Erythroblast (primary cell): ENCODE results near the gene SPPL2B.

Source experiments
- DNase-seq, 2 experiments: peaks; one replicate each; lab custom pipeline; 2025; lab: John Stamatoyannopoulos, UW
- GATA1 ChIP-seq: IDR thresholded peaks from 2 replicates; pipeline ENCODE4 v1.6.1; 2011; ENCODE audit warnings: low read depth, mild to moderate bottlenecking, control low read depth, low read length, moderate library complexity
- POLR2A ChIP-seq: IDR thresholded peaks from 2 replicates; pipeline ENCODE4 v1.6.1; 2011; ENCODE audit warnings: mild to moderate bottlenecking, low read length

The SPPL2B gene

DNA sequence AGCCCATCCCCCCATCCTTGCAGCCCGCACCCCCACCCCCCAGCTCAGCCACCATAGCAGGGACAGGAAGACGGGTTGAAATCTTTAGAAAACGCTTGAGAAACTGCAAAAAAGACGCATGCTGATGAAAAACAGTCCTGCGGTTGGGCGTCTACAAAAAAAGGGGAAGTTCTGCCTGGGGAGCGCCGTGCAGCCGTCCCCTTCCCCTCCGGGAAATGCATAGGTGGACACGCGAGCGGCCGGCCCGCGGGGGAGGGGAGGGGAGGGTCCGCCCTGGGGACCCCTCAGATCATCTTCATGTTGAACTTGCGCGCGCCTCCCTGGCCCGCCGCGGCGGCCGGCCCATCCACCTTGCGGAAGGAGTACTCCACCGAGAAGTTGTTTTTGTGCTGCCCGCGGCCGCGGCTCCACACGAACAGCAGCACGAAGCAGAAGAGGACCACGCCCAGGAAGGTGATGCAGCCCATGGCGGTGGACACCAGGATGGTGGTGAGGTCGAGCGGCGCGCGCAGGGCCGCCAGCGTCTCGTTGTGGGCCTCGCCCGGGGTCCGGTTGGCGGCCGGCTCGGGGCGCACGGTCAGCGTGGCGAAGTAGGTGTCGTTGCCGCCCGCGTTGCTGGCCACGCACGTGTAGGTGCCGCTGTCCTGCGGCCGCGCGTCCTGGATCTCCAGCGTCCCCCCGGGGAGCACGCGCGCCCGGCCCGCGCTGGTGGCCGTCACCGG, 38.6 kb upstream of the SPPL2B start:
- TF ChIP-seq GATA1 (no peak), POLR2A (no peak)
- no peak for DNase-seq

DNA sequence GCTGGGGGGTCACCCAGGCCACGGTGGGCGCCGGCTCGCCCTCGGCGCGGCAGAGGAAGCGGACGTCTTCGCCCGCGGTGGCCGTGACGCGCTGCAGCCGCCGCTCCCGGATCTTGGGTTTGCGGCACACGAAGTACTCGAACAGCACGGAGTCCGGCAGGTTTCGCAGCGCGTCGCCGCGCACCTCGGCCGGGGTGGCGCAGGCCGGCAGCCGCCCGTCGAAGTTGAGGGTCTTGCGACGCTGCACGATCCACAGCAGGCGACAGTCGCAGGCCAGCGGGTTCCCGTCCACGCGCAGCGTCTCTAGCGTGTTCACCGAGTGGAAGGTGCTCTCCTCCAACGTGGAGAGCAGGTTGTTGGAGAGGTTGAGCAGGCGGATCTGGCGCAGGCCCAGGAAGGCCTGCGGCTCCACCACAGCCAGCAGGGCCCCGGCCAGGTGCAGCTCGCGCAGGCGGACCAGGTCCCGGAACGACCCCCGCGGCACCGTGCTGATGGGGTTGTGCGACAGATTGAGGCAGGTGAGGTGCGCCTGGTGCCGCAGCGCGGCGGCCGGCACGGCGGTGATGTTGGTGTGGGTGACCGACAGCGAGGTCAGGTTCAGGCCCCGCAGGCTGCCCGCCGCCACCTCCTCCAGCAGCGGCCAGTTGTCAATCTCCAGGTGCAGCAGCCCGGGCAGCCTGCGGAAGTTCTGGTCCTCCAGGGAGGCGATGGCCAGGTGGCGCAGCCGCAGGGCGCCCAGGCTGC, 37.9 kb upstream of the SPPL2B start:
- DNase-seq: no peak
- no peak for TF ChIP-seq GATA1
- TF ChIP-seq POLR2A: no peak

DNA sequence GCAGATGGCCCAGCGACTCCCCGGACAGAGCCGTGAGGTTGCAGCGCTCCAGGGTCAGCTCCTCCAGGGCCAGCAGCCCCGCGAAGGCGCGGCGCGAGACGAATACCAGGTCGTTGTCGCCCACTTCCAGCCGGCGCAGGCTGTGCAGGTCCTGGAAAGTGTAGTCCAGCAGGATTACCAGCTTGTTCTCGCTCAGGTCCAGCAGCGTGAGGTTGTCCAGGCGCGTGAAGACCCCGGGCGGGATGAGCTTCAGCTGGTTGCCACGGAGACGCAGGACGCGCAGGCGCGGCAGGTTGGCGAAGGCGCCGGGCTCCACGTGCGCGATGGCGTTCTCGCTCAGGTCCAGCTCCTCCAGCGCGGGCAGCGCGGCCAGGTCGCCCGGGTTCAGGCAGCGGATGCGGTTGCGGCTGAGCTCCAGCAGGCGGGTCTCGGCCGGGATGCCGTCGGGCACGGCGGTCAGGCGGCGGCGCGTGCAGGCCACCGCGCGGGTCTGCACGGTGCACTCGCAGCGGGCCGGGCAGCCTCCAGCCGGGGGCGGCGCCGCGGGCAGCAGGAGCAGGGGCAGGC, 37.2 kb upstream of the SPPL2B start:
- no peak for DNase-seq
- TF ChIP-seq GATA1: no peak
- TF ChIP-seq POLR2A: no peak

DNA sequence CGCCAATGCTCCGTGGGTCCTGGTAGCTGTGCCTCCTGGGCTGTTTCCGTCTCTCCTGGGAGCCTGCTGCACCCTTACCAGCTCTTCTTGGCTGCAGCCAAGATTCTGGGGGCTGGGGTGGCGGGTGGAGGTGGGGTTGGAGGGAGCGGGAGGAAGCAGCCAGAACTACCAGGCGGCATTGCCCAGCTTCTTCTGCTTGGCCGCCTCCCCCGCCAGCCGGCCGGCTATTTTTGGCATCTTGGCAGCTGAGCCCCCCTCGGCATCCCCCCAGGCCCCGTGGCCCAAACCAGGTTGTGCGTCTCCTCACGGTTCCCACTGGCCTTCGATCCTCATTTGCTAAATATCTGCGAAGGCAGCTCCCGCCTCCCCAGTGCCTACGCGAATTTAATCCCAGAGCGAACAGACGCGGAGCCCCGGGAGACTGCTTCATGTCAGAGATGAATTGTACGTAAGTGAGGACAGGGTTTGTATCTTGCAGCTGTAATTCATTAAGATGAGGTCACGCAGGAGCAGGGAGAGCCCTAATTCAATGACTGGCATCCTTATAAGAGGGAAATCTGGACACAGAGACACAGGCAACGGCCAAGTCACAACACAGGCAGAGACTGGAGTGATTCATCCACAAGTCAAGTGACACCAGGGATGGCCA, 33.7 kb upstream of the SPPL2B start:
- no peak for DNase-seq
- TF ChIP-seq GATA1 (no peak), POLR2A (no peak)

DNA sequence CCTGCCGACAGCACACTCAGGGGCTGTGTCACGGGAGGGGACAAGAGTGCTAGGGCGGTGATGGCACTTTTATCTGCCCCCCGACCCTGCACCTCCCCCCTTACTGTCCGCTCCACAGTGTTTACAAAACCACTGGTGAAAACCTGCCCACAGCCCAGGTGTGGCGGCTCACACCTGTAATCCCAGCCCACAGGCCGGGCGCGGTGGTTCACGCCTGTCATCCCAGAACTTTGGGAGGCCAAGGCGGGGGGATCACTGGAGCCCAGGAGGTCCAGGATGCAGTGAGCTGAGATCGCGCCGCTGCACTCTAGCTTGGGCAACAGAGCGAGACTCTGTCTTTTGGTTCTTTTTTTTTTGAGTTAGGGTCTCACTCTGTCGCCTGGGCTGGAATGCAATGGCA, 32.3 kb upstream of the SPPL2B start:
- DNase-seq: no peak
- TF ChIP-seq GATA1: no peak
- TF ChIP-seq POLR2A: no peak

DNA sequence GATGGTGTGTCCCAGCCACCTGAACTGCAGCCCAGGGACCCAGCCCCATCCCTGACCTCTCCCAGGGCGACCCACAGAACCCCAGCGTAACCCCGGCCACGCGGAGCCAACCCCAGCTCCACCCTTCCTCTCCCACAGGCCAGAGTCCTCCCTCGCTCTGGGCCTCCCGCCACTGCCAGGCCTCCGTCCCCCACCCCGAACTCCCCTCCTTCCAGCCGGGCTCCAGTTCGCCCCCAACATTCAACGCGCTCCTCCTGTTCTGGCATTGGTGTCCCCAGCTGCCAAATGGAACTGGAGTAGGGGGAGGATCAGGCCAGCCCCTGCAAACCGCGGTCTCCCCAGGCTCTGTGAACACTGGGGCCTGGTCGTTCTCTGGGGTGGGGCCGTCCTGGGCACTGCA, 28.0 kb upstream of the SPPL2B start:
- TF ChIP-seq POLR2A: no peak
- no peak for TF ChIP-seq GATA1
- DNase-seq: no peak

DNA sequence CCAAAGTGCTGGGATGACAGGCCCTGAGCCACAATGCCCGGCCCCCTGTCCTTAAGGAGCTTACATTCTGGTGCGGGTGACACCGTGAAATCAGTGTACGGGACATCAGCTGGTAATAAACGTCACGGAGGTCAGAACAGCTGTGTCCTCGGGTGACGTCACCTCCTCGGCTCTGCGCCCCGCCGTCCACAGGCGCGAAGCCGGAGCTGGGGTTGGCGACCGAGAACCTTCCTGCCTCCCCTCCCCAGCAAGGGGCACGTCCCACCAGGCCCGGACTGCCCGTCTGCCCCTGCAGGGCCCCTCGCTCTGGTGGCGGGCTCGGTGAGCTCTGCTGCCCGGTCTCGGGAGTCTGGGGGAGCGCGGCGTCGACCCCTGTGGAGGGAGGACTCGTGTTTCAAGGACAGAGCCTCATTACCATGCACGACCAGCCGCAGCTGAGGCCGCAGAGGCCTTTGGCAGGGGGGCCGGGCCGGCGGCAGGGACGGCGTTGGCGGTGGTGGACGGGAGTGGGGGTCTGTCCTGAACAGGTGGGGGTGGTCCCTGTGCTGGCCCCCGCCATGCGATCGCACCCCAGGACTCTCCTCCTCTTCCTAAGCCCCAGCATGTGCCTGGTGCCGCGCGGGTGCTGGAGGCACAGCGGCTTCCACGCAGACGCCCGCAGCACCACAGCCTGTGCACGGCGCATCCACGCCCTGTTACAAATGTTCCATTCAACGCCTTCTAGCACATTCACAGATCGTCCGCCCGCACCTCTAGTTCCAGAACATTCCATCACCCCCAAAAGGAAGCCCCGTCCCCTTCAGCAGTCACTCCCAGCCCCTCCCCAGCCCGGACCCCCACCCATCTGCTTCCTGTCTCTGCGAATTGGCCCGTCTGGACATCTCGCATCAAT, 25.9 kb upstream of the SPPL2B start:
- peak in 1 of 2 experiments; percentile 31 for DNase-seq
- TF ChIP-seq POLR2A: no peak
- TF ChIP-seq GATA1: no peak

DNA sequence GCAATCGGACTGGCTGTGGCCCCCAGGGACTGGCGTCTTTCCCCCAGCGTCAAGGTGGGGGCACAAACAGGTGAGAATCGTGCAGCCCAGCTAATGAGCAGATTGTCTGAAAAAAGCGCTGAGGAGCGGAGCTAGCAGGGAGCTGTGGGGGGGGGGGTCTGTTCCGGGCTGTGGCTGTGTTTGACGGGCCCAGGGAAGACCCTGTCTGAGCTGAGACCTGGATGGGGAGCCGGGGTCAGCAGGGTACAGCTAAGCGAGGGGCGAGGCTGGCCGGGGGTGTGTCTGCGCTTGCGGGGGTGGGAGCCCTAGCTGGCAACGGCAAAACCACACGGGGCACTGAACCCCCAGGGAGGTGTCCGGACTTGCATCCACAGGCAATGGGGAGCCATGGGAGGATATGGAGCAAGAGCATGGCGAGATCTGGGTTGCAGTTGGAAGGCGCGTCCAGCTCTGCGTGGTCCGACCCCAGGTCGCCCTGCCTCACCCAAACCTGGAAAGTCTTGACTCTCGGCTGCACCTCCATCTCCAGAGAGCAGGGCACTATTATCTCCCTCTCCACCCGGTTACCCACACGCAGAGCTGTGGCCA, 25.2 kb upstream of the SPPL2B start:
- TF ChIP-seq POLR2A (no peak), GATA1 (no peak)
- DNase-seq: no peak

DNA sequence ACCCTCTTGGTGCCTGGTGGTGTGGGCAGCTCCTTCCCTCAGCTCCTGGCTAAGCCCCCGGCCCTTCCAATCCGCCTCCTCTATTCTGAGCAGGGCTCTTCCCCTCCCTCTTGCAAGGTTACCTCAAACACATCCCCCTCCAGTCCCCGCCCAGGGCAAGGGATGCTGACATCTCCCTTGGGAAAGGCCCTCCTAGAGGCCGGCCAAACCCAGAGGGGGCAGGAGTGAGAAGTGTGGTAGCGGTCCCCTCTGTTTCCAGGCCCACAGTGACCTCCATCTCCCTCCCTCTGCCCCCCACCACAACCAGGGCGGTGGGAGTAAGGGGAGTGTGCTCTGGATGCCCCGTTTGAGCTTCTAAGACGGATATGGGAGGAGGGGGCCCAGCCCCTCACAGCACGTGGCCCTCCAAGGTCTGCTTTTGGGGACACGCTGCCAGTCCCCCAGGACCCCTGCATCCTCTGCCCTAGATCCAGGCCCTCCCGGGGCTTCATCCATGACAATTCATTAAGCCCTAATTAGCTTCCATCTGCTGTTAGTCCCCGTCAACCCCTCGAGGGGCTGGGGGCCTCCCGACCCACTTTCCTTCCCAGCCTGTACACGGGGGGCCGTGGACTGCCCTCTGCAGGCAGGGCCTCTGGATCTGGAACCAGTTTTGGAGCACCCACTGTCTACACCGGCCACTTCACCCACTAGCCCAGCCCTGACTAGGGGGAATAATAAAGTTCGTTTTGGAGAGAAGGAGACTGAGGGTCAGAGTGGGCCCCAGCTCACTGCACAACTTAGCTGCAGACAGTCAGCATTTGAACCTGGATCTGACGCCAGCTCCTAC, 22.8 kb upstream of the SPPL2B start:
- TF ChIP-seq POLR2A (no peak), GATA1 (no peak)
- DNase-seq: no peak

DNA sequence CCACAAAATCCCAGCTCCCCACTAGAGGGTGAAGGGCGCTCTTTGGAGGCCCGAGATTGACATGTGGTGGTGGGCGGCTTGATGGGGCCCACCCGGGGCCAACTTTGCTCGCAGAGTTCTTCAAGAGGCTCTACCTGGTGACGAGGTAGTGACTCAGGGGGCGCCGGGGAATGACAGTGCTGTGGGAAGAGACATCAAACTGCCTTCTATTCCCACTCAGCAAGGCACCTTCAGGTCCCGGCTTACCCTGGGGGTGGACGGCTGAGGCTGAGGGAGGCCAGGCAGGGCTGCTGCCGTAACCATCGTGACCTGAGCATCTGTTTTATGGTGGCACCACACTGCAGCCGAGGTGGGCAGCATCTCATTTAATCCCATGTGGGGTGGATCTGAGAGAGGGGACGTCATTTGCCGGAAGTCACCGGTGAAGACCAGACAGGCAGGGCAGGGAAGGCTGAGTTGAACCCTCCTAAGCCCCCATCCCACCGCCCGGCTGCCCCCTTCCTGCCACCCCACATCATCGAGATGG, 22.1 kb upstream of the SPPL2B start:
- DNase-seq: no peak
- no peak for TF ChIP-seq POLR2A
- TF ChIP-seq GATA1: no peak

DNA sequence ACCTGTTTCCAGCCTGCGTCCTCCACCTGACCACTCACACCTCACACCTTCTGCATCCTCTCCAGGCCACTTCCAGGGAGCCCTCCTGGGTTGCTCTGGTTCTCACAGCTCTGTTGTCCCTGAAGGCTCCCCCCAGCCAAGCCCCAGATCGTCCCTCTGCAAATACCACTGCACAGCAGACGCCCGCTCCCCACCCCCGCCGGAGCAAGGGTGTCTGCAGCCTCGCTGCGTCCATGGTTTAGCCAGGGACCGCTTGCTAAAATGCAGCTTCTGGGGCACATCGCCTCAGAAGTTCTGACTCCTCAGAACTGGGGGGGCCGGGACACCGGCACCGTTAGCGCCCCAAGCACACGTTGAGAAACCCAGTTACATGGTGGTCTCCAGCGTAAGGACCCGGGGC, 21.5 kb upstream of the SPPL2B start:
- no peak for DNase-seq

More for the DNA sequence above, 21.5 kb upstream of the SPPL2B start:
- TF ChIP-seq GATA1 (no peak), POLR2A (no peak)
